HCT116 (cell line): ENCODE data around the gene SUSD6.

Experiments
- MAX ChIP-seq: IDR thresholded peaks from 2 replicates; pipeline ENCODE4 v1.6.1; 2012
- SIN3A ChIP-seq: IDR thresholded peaks from 2 replicates; pipeline ENCODE4 v1.6.1; 2012; ENCODE audit warnings: low read depth
- SRF ChIP-seq: IDR thresholded peaks from 2 replicates; pipeline ENCODE4 v1.6.1; 2012; ENCODE audit warnings: low read depth
- TF ChIP-seq, protein P1 (sequence below), 3 experiments: fragments of 200-600 bp in 1 of 3; sonication (generic) in 1 of 3; IDR thresholded peaks in 2 of 3; conservative IDR thresholded peaks in 1 of 3; 2 replicates each; pipeline ENCODE4 v1.5.1; 2012 to 2017; ENCODE audit warnings: low read depth in 2 of 3, low read length in 2 of 3, antibody characterized with exemption in 1 of 3, borderline replicate concordance in 1 of 3, control low read depth in 1 of 3, mild to moderate bottlenecking in 1 of 3, mixed read lengths in 1 of 3, mixed run types in 1 of 3, moderate library complexity in 1 of 3; ENCODE audit not compliant: insufficient read depth in 1 of 3

GRCh38 chr14:69664265-69664664, 52.9 kb downstream of the SUSD6 start:
- TF ChIP-seq SIN3A: no peak
- TF ChIP-seq, protein P1, sequence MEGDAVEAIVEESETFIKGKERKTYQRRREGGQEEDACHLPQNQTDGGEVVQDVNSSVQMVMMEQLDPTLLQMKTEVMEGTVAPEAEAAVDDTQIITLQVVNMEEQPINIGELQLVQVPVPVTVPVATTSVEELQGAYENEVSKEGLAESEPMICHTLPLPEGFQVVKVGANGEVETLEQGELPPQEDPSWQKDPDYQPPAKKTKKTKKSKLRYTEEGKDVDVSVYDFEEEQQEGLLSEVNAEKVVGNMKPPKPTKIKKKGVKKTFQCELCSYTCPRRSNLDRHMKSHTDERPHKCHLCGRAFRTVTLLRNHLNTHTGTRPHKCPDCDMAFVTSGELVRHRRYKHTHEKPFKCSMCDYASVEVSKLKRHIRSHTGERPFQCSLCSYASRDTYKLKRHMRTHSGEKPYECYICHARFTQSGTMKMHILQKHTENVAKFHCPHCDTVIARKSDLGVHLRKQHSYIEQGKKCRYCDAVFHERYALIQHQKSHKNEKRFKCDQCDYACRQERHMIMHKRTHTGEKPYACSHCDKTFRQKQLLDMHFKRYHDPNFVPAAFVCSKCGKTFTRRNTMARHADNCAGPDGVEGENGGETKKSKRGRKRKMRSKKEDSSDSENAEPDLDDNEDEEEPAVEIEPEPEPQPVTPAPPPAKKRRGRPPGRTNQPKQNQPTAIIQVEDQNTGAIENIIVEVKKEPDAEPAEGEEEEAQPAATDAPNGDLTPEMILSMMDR (IDR thresholded peaks at IDR 0.05 in 2 of 3, conservative IDR thresholded peaks at IDR 0.05 in 1 of 3; ENCODE audit: borderline replicate concordance in 1 of 3, insufficient read depth in 1 of 3, low read depth in 2 of 3, low read length in 2 of 3): no peak
- no peak for TF ChIP-seq MAX
- no peak for TF ChIP-seq SRF
